PC-9 (cell line): ENCODE measurements around the gene FARS2. TPM values are rescaled to one million over a fixed set of nuclear protein-coding genes. Genes with fewer than 3 reads are reported as not detected.

Experiments used
- BruUV-seq: library from RNA; stranded (reverse); fragments of 400-500 nt; replicated peaks from 2 replicates; lab custom pipeline; 2021; lab: Mats Ljungman, UMichigan
- CTCF ChIA-PET: fragments of 300-600 bp; sonication (Branson Sonifier 250); formaldehyde crosslinking; loops from one replicate; lab custom pipeline; 2022; ENCODE audit warnings: antibody characterized with exemption; lab: Charles Lee
- POLR2A ChIA-PET: fragments of 300-600 bp; sonication (Branson Sonifier 250); formaldehyde crosslinking; loops from one replicate; lab custom pipeline; 2022; ENCODE audit warnings: antibody characterized with exemption; ENCODE audit not compliant: unreplicated experiment; lab: Charles Lee
- DNase-seq, 2 experiments: peaks; one replicate each; pipeline versions ENCODE4 v3.0.0 to v3.0.0-alpha.2; 2015 to 2022; ENCODE audit warnings: mixed read lengths in 1 of 2
- H2AFZ ChIP-seq: fragments of 200-600 bp; sonication (generic); 2 replicates; pipeline ENCODE4 v1.8.1; 2017; ENCODE audit warnings: antibody characterized with exemption
- H3F3A ChIP-seq: fragments of 200-600 bp; sonication (generic); 2 replicates; pipeline ENCODE4 v1.8.1; 2017; ENCODE audit warnings: antibody characterized with exemption, mild to moderate bottlenecking, low read depth; ENCODE audit not compliant: insufficient read depth
- H3K27ac ChIP-seq: fragments of 200-600 bp; sonication (generic); 2 replicates; pipeline ENCODE4 v1.6.1; 2016; ENCODE audit warnings: mixed run types
- H3K27me3 ChIP-seq: fragments of 200-600 bp; sonication (generic); 2 replicates; pipeline ENCODE4 v1.6.1; 2016; ENCODE audit warnings: low read depth, mixed run types; ENCODE audit not compliant: insufficient read depth
- H3K36me3 ChIP-seq: fragments of 200-600 bp; sonication (generic); 2 replicates; pipeline ENCODE4 v1.6.1; 2016; ENCODE audit warnings: low read depth, mixed run types
- H3K4me1 ChIP-seq: fragments of 200-600 bp; sonication (generic); replicated peaks from 2 replicates; pipeline ENCODE4 v1.6.1; 2016; ENCODE audit warnings: mixed run types; ENCODE audit not compliant: insufficient read depth
- H3K4me2 ChIP-seq: fragments of 200-600 bp; sonication (generic); 2 replicates; pipeline ENCODE4 v1.6.1; 2017; ENCODE audit warnings: mixed run types
- H3K4me3 ChIP-seq: fragments of 200-600 bp; sonication (generic); 2 replicates; pipeline ENCODE4 v1.6.1; 2016; ENCODE audit warnings: mixed run types
- H3K79me2 ChIP-seq: fragments of 200-600 bp; sonication (generic); 2 replicates; pipeline ENCODE4 v1.6.1; 2017; ENCODE audit warnings: low read depth, mixed run types
- H3K9me2 ChIP-seq: fragments of 200-600 bp; sonication (generic); 2 replicates; pipeline ENCODE4 v1.8.1; 2017; ENCODE audit warnings: mild to moderate bottlenecking; ENCODE audit not compliant: insufficient read depth
- H3K9me3 ChIP-seq: fragments of 200-600 bp; sonication (generic); 2 replicates; pipeline ENCODE4 v1.8.1; 2016; ENCODE audit warnings: low read depth; ENCODE audit not compliant: insufficient read depth
- H4K20me1 ChIP-seq: fragments of 200-600 bp; sonication (generic); 2 replicates; pipeline ENCODE4 v1.8.1; 2017; ENCODE audit not compliant: insufficient read depth
- CTCF ChIP-seq: fragments of 200-600 bp; sonication (generic); conservative IDR thresholded peaks from 2 replicates; pipeline ENCODE4 v1.6.1; 2017; ENCODE audit warnings: mixed run types, antibody characterized with exemption, mild to moderate bottlenecking, moderate library complexity
- EZH2 ChIP-seq: fragments of 200-600 bp; sonication (generic); IDR thresholded peaks from 2 replicates; pipeline ENCODE4 v1.8.0; 2017; ENCODE audit warnings: antibody characterized with exemption, low read depth
- intact Hi-C: fragments of 100-400 bp; cut with micrococcal nuclease; formaldehyde crosslinking; loops from one replicate; pipeline ENCODE4 v1.10.0; 2022; ENCODE audit not compliant: unreplicated experiment
- total RNA-seq: library from RNA; stranded (reverse); gene quantifications from 2 replicates; pipeline ENCODE4 v1.2.3, GENCODE V29; 2021

Gene FARS2
- total RNA-seq, 1 experiment from 2014 or later: 26.7 TPM

- Histone ChIP-seq H3K9me3 (no peaks in the 10 kb centered on the region), H4K20me1 (no peaks in the 10 kb centered on the region), H3K9me2 (no peaks in the 10 kb centered on the region), H3K79me2 (no peaks in the 10 kb centered on the region), H3K27me3 (no peaks in the 10 kb centered on the region), H3K27ac (no peak overlapping the region), H3K4me2 (no peak overlapping the region), H3K36me3 (no peaks in the 10 kb centered on the region), H2AFZ (no peak overlapping the region), H3K4me1 (no peaks in the 10 kb centered on the region), H3K4me3 (no peak overlapping the region), H3F3A (no peaks in the 10 kb centered on the region)
- no peak for TF ChIP-seq EZH2
- TF ChIP-seq CTCF: no peak
- ChIA-PET CTCF (no interaction called here), POLR2A (no interaction called here)
- no peak for DNase-seq
- BruUV-seq: no TSS peak
- intact Hi-C loops: no loop called here
Observed at GRCh38 chr6:5582762-5583161, 321.4 kb downstream of the FARS2 start.

GRCh38 chr6:5583528-5583927 is 322.2 kb downstream of the FARS2 start:
- Histone ChIP-seq H3K4me2 (no peak overlapping the region), H3F3A (no peaks in the 10 kb centered on the region), H3K4me1 (no peaks in the 10 kb centered on the region), H3K4me3 (no peak overlapping the region), H3K27me3 (no peaks in the 10 kb centered on the region), H3K79me2 (no peaks in the 10 kb centered on the region), H3K9me2 (no peaks in the 10 kb centered on the region), H3K9me3 (no peaks in the 10 kb centered on the region), H3K36me3 (no peaks in the 10 kb centered on the region), H4K20me1 (no peaks in the 10 kb centered on the region), H3K27ac (no peak overlapping the region), H2AFZ (no peak overlapping the region)
- ChIA-PET POLR2A (no interaction called here), CTCF (no interaction called here)
- no peak for TF ChIP-seq CTCF
- TF ChIP-seq EZH2: no peak
- DNase-seq: no peak
- BruUV-seq: no TSS peak
- intact Hi-C loops: no loop called here

- H3K4me2 ChIP-seq: no peak overlapping the region
- intact Hi-C loops: no loop called here
- no peak overlapping the region for H3K27ac ChIP-seq
- H3K9me2 ChIP-seq: no peaks in the 10 kb centered on the region
- H3K79me2 ChIP-seq: no peaks in the 10 kb centered on the region
- no peak overlapping the region for H3K4me3 ChIP-seq
- H3K9me3 ChIP-seq: no peaks in the 10 kb centered on the region
- TF ChIP-seq CTCF (no peak), EZH2 (no peak)
- H3K4me1 ChIP-seq: no peaks in the 10 kb centered on the region
- no peaks in the 10 kb centered on the region for H3F3A ChIP-seq
- ChIA-PET CTCF (no interaction called here), POLR2A (no interaction called here)
- DNase-seq: no peak
- H2AFZ ChIP-seq: no peak overlapping the region
- H3K36me3 ChIP-seq: no peaks in the 10 kb centered on the region
- no TSS peak for BruUV-seq
- no peaks in the 10 kb centered on the region for H4K20me1 ChIP-seq
- no peaks in the 10 kb centered on the region for H3K27me3 ChIP-seq
Observed at GRCh38 chr6:5584078-5584482, 322.8 kb downstream of the FARS2 start.
